ENCODE measurements around the gene NDST1. TPM values are rescaled to one million over a fixed set of nuclear protein-coding genes. Genes with fewer than 3 reads are reported as not detected.

NDST1 gene
- total and polyA plus RNA-seq, 2 of the 8 experiments (the other 6 are each of a cell fraction or from before 2014, with no cell fraction given), result 27.0 to 72.0 TPM

GRCh38 chr5:150496098-150496497 is 11.8 kb upstream of the NDST1 start:
- DNase-seq (ENCODE audit: low read depth in 1 of 2, low spot score in 2 of 2), result no peak
- no peak overlapping the region for H3K27ac ChIP-seq (ENCODE audit: low read depth, low read length)
- H2BK5ac ChIP-seq (ENCODE audit: low read depth, low read length), result no peak overlapping the region
- no peak overlapping the region for H3K4me2 ChIP-seq (ENCODE audit: insufficient read depth in 1 of 2, low read depth in 2 of 2, low read length in 2 of 2)
- H3K56ac ChIP-seq (replicated peaks; ENCODE audit: insufficient read length, low read depth, low read length), result no peak overlapping the region
- no peak overlapping the region for H2BK15ac ChIP-seq (ENCODE audit: low read length)
- CTCF ChIA-PET (ENCODE audit: partially characterized antibody), result interaction anchor here (1.1 to 32.0 kb wide), 6 partner anchors 3 to 65 kb away, joined by 3 to 571 read pairs (median 80); partner anchors contain the start of genes NDST1 and RPS14
- 92% methylated on average over 3 of the region's 3 CpGs; no CpG with 5 or more reads in 1 of the 2 experiments for WGBS, 2 experiments (ENCODE audit: extremely low coverage in 1 of 2, insufficient coverage in 1 of 2, insufficient read length in 1 of 2, insufficient replicate concordance in 2 of 2, low coverage in 1 of 2, low lambda C conversion rate in 2 of 2, missing lambda C conversion rate in 1 of 2)
- H3K27me3 ChIP-seq (replicated peaks in 1 of 4; ENCODE audit: control insufficient read depth in 3 of 4, extremely low read depth in 1 of 4, insufficient read depth in 3 of 4, low read length in 3 of 4), result no peaks in the 10 kb centered on the region
- peaks cover 21 to 36% (median 26%) of the 10 kb centered on the region in 4 experiments for H3K4me1 ChIP-seq (replicated peaks in 1 of 4; ENCODE audit: control insufficient read depth in 3 of 4, insufficient read depth in 4 of 4, low read length in 3 of 4)
- H3K23me2 ChIP-seq (ENCODE audit: low read depth, low read length), result no peaks in the 10 kb centered on the region; the same call in 1 of the 2 replicates
- H3K79me1 ChIP-seq (ENCODE audit: low read depth, low read length), result peaks cover 20% of the 10 kb centered on the region
- H3K4me3 ChIP-seq (ENCODE audit: extremely low read depth in 1 of 4, insufficient read depth in 2 of 4, low read depth in 3 of 4, low read length in 4 of 4), result no peak overlapping the region
- H2BK12ac ChIP-seq (ENCODE audit: low read depth, low read length), result no peak overlapping the region
- H2AK5ac ChIP-seq (ENCODE audit: low read depth, low read length), result no peak overlapping the region
- H3K9ac ChIP-seq (replicated peaks in 1 of 4; ENCODE audit: extremely low read depth in 1 of 4, low read depth in 3 of 4, low read length in 3 of 4), result no peak overlapping the region
- H3K14ac ChIP-seq (ENCODE audit: insufficient read length), result no peak overlapping the region
- peaks cover 0 to under 1% (median 0%) of the 10 kb centered on the region in 4 experiments; a peak in 1 of 8 replicates for H3K36me3 ChIP-seq (ENCODE audit: control insufficient read depth in 2 of 4, insufficient read depth in 4 of 4, low read length in 3 of 4)
- peaks cover 18 to 82% of the 10 kb centered on the region in 2 experiments for H3K79me2 ChIP-seq (ENCODE audit: control insufficient read depth in 1 of 2, insufficient read depth in 2 of 2, low read length in 2 of 2)
- H3K9me3 ChIP-seq (ENCODE audit: insufficient read depth in 2 of 2, low read depth in 1 of 2, low read length in 1 of 2), result no peaks in the 10 kb centered on the region
- no peak overlapping the region for H4K8ac ChIP-seq (ENCODE audit: extremely low read depth, insufficient read depth, low read length)
- FAIRE-seq, result no peak
- H2AFZ ChIP-seq (ENCODE audit: low read length), result no peak overlapping the region
- H2BK20ac ChIP-seq (ENCODE audit: low read length), result no peak overlapping the region
- H4K20me1 ChIP-seq (replicated peaks in 1 of 2; ENCODE audit: control insufficient read depth in 1 of 2, insufficient read depth in 2 of 2, low read length in 2 of 2), result peaks cover 0 to 19% of the 10 kb centered on the region in 2 experiments
- H4K91ac ChIP-seq (replicated peaks; ENCODE audit: insufficient read length, low read length), result no peak overlapping the region
- POLR2A ChIA-PET (ENCODE audit: partially characterized antibody), result interaction anchor here (1.4 to 9.3 kb wide), 4 partner anchors 10 to 46 kb away, joined by 6 to 122 read pairs (median 22); partner anchors contain the start of gene RPS14
- no peak overlapping the region for H4K5ac ChIP-seq (ENCODE audit: insufficient read length, low read depth, low read length)
- H2BK120ac ChIP-seq (replicated peaks; ENCODE audit: low read depth, low read length), result no peak overlapping the region
- H3K4ac ChIP-seq (replicated peaks; ENCODE audit: insufficient read length, low read depth, low read length), result no peak overlapping the region
- no peak overlapping the region for H3K18ac ChIP-seq (ENCODE audit: extremely low read depth, low read length)
- H3K23ac ChIP-seq (ENCODE audit: insufficient read length), result no peak overlapping the region
- TF ChIP-seq USF2 (IDR thresholded peaks at IDR 0.05; ENCODE audit: low read length) (no peak), SRF (IDR thresholded peaks at IDR 0.05; ENCODE audit: low read depth, low read length) (no peak), YY1 (IDR thresholded peaks at IDR 0.05; ENCODE audit: low read depth, low read length) (no peak), CBX5 (IDR thresholded peaks at IDR 0.05; ENCODE audit: low read depth, low read length) (no peak), MAX (IDR thresholded peaks at IDR 0.05) (no peak), SIRT6 (IDR thresholded peaks at IDR 0.05; ENCODE audit: low read length) (no peak), CHD2 (IDR thresholded peaks at IDR 0.05; ENCODE audit: low read length) (no peak), TEAD4 (IDR thresholded peaks at IDR 0.05; ENCODE audit: low read depth, low read length) (no peak), SUZ12 (IDR thresholded peaks at IDR 0.05; ENCODE audit: low read length) (no peak), TAF1 (IDR thresholded peaks at IDR 0.05; ENCODE audit: low read depth, low read length) (no peak), EGR1 (IDR thresholded peaks at IDR 0.05; ENCODE audit: borderline replicate concordance, low read depth, low read length) (no peak), EP300 (IDR thresholded peaks at IDR 0.05; ENCODE audit: borderline replicate concordance in 1 of 2, low read depth in 2 of 2, low read length in 2 of 2) (no peak)
- TF ChIP-seq, protein P1, sequence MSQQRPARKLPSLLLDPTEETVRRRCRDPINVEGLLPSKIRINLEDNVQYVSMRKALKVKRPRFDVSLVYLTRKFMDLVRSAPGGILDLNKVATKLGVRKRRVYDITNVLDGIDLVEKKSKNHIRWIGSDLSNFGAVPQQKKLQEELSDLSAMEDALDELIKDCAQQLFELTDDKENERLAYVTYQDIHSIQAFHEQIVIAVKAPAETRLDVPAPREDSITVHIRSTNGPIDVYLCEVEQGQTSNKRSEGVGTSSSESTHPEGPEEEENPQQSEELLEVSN (IDR thresholded peaks at IDR 0.05), result no peak
